ENCODE data around the gene TMEM119. TPM values are rescaled to one million over a fixed set of nuclear protein-coding genes. Genes with fewer than 3 reads are reported as not detected.
A peak's percentile ranks its signal among the peaks of the same experiment; 100 is the strongest.

TMEM119 gene
- total and polyA plus RNA-seq, 9 of the 15 experiments (the other 6 are each of a cell fraction or from before 2014, with no cell fraction given) = 0.18 TPM; not detected in 8

DNA sequence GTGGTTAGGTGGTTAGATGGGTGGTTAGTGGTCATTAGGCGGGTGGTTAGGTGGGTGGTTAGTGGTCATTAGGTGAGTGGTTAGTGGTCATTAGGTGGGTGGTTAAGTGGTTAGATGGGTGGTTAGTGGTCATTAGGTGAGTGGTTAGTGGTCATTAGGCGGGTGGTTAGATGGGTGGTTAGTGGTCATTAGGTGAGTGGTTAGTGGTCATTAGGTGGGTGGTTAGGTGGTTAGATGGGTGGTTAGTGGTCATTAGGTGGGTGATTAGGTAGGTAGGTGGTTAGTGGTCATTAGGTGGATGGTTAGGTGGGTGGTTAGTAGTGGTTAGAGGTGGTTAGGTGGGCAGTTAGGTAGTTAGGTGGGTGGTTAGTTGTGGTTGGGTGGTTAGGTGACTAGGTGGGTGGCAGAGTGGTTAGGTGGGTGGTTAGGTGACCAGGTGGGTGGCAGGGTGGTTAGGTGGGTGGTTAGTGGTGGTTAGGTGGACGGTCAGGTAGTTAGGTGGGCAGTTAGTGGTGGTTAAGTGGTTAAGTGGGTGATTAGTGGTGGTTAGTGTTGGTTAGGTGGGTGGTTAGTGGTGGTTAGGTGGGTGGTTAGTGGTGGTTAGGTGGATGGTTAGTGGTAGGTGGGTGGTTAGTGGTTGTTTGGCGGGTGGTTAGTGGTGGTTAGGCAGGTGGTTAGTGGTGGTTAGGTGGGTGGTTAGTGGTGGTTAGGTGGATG is 8.0 kb upstream of the TMEM119 start (continued):
- TF ChIP-seq BRCA1 (IDR thresholded peaks at IDR 0.05) (peak; percentile 99), BRCA1 (CRISPR knock-in tag; IDR thresholded peaks at IDR 0.05) (no peak), RBM39 (optimal IDR thresholded peaks at IDR 0.05; ENCODE audit: low read depth, low read length) (peak; percentile 80), NR2C2 (CRISPR knock-in tag; IDR thresholded peaks at IDR 0.05) (0 out of 2 replicates have a peak, but pooled peaks have one; percentile 11), NR2C2 (tag; IDR thresholded peaks at IDR 0.05) (no peak; the same call in 1 of the 2 replicates), PHF20 (IDR thresholded peaks at IDR 0.05; ENCODE audit: partially characterized antibody) (peak; percentile 18), TOE1 (IDR thresholded peaks at IDR 0.05; ENCODE audit: borderline replicate concordance) (peak; percentile 82), TOE1 (CRISPR knock-in tag; IDR thresholded peaks at IDR 0.05; ENCODE audit: borderline replicate concordance, low read depth) (no peak), NELFE (IDR thresholded peaks at IDR 0.05; ENCODE audit: insufficient read depth, insufficient read length) (no peak), FOXP1 (CRISPR knock-in tag; IDR thresholded peaks at IDR 0.05) (peak; percentile 16; the same call in 1 of the 2 replicates), MIER1 (IDR thresholded peaks at IDR 0.05; ENCODE audit: low read depth) (peak; percentile 57; the same call in 1 of the 2 replicates), BRD9 (IDR thresholded peaks at IDR 0.05; ENCODE audit: low read depth, partially characterized antibody) (peak; percentile 99), GATAD2A (IDR thresholded peaks at IDR 0.05) (peak; percentile 74; the same call in 1 of the 2 replicates), CC2D1A (IDR thresholded peaks at IDR 0.05) (peak; percentile 30; the same call in 1 of the 2 replicates), BCLAF1 (IDR thresholded peaks at IDR 0.05; ENCODE audit: borderline replicate concordance in 1 of 2, control insufficient read depth in 1 of 2, low read depth in 2 of 2, low read length in 1 of 2) (peak in 1 of 2 experiments; percentile 89; a peak in 2 of 4 replicates)
- TF ChIP-seq, protein P1, sequence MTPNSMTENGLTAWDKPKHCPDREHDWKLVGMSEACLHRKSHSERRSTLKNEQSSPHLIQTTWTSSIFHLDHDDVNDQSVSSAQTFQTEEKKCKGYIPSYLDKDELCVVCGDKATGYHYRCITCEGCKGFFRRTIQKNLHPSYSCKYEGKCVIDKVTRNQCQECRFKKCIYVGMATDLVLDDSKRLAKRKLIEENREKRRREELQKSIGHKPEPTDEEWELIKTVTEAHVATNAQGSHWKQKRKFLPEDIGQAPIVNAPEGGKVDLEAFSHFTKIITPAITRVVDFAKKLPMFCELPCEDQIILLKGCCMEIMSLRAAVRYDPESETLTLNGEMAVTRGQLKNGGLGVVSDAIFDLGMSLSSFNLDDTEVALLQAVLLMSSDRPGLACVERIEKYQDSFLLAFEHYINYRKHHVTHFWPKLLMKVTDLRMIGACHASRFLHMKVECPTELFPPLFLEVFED (CRISPR knock-in tag; conservative IDR thresholded peaks at IDR 0.05) = 0 out of 2 replicates have a peak, but pooled peaks have one; percentile 6
